Right lobe of liver (tissue), 4 donors: ENCODE results near the gene SHOC2.
"Not testable (repeated sequence)": the region's sequence is repeated elsewhere in the genome, so short reads cannot be mapped to it uniquely, and the experiment has no call there.

Source experiments
- POLR2A ChIP-seq: fragments of 450-650 bp; IDR thresholded peaks from one replicate; pipeline ENCODE4 v1.6.1; 2017; ENCODE audit warnings: antibody characterized with exemption, mild to moderate bottlenecking
- TF ChIP-seq, protein P1 (sequence below), 4 donors: fragments of 200-600 bp in 3 of 4; fragments of 450-650 bp in 1 of 4; IDR thresholded peaks; one replicate each; pipeline versions ENCODE4 v1.5.1 to v1.8.0; 2016 to 2022; ENCODE audit warnings: antibody characterized with exemption in 4 of 4, mild to moderate bottlenecking in 2 of 4
- donor health status: DM: no; HTN: no; CAD: no.
- donor health status: DM: no; HTN: no; CAD: no.
- donor health status: DM: no; HTN: yes; CAD: no.

DNA sequence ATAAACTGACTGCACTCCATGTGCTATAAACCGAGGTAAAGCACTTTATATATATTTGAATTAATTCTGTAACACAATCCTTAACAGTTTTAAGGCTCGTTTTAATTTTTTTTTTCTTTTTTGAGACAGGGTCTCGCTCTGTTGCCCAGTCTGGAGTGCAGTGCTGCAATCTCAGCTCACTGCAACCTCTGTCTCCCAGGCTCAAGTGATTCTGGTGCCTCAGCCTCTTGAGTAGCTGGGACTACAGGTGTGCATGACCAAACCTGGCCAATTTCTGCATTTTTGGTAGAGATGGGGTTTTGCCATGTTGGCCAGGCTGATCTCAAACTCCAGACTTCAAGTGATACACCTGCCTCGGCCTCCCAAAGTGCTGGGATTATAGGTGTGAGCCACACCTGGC, 3.8 kb upstream of the SHOC2 start:
- TF ChIP-seq, protein P1, sequence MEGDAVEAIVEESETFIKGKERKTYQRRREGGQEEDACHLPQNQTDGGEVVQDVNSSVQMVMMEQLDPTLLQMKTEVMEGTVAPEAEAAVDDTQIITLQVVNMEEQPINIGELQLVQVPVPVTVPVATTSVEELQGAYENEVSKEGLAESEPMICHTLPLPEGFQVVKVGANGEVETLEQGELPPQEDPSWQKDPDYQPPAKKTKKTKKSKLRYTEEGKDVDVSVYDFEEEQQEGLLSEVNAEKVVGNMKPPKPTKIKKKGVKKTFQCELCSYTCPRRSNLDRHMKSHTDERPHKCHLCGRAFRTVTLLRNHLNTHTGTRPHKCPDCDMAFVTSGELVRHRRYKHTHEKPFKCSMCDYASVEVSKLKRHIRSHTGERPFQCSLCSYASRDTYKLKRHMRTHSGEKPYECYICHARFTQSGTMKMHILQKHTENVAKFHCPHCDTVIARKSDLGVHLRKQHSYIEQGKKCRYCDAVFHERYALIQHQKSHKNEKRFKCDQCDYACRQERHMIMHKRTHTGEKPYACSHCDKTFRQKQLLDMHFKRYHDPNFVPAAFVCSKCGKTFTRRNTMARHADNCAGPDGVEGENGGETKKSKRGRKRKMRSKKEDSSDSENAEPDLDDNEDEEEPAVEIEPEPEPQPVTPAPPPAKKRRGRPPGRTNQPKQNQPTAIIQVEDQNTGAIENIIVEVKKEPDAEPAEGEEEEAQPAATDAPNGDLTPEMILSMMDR (IDR thresholded peaks at IDR 0.05): not testable (repeated sequence)
- TF ChIP-seq POLR2A: not testable (repeated sequence)
